GM19023 (cell line): Measurements from ENCODE around the gene ZBTB44.

Experiments used
- ATAC-seq: cut with Tn5 transposase; IDR thresholded peaks from one replicate; pipeline ENCODE4 v1.9.1; 2021; ENCODE audit warnings: mild to moderate bottlenecking, moderate library complexity; ENCODE audit not compliant: unreplicated experiment

The ZBTB44 gene

DNA sequence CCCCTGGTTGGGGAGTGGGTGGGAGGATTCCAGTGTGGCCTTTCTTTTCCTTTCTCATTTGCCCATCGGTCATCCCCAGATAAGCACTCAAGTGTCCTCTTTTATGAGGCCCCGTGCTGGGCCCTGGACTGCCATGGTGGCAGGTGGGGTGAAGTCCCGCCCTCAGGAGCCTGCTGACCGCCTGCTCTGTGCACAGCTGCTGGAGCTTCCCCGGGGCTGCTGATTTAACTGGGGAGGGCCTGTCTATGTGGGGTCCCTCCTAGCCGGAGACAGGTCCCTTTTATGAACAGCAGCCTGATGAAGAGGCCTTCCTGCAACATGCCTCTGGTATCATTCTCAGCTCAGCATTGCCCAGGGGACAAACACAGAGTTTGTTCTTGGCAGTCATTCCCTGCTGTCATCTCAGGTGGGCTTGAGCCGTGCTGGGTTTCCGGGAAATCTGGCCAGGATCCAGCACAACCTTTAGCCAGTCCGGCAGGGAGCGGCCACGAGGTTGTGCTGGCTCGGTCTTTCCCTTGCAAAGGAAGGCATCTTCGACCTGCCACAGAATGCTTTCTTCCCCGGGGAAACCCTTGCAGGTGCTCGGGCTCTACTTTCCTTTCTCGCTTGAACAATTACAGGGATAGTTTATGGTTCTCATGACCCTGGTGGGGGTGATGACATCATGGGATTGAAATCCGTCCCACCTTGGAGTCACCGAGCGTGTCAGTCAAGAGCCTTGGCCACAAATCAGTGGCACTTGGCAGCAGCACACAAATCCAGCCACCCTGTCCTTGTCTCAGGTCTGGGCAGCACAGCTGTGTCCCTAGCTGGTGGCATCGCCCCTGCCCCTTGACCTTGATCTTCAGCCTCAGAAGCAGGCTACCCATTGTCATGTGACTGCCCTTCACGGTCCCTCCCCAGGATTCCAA, 135.1 kb downstream of the ZBTB44 start:
- no peak for ATAC-seq

DNA sequence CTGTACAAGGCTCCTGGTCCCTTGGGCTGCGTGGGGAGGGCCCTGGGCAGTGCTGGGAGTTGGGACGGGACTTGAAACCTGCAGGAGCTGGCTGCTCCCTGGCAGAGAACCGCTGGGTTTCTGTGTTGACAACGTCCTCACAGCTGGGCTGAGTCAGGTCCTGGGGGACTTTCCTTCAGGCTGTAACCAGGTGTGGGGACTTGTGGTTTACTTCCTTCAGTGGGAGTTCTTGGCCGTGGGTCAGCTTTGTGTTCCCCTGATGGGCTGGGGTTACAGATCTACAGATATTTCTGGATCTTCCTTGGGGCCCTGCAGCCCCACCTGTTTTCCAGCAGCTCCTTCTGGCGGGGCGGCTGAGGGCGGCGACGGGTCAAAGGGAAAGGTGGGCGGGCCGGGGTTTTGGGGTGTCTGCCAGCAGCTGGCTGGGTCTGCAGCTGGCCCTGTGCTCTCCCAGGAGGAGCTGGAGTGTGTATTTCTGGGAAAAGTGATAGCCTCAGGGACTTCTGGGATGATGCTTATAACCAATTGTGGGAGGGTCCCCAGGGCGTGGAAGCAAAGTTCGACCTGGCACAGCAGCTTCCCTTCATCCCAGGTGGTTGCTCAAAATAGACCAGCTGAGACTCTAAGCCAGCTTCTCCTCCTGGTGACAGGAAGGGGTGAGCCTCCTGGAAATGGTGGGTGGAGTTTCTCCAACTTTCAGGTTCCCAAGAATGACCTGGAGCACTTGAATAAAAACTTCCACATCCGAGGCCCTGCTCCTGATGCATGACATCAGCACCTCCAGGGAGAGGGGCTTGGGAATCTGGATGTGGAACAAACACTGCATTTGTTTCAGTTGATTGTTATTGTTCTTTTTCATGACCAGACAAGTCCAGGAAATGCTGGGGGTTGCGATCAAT, 136.0 kb downstream of the ZBTB44 start:
- ATAC-seq = no peak

DNA sequence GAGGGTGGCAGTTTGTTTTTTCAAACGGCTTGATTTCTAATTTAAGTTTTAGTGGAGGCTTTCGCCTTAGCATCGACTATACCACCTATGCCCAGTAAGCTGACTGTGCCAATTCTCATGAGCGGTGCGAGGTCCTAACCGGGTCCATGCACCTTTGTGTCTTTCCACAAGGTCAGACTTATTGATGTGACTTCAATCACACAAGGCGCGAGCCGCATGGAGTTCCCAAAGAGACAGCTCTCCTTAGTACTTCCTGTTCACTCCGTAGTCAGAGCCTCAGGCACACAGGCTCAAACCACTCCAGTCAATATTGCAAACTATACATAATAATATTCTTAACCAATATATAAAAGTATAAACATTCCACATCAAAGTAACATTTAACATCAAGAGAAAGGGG, 136.9 kb downstream of the ZBTB44 start:
- ATAC-seq = no peak
